Kidney capillary endothelial cell (primary cell): ENCODE measurements around the gene RAET1E.
"Not testable (repeated sequence)": the region's sequence is repeated elsewhere in the genome, so short reads cannot be mapped to it uniquely, and the experiment has no call there.

Experiments used
- DNase-seq: peaks from one replicate; pipeline ENCODE4 v3.0.0-alpha.2; 2018; ENCODE audit warnings: low spot score

RAET1E gene

GRCh38 chr6:149927025-149927424, 29.1 kb upstream of the RAET1E start:
- DNase-seq: not testable (repeated sequence)

GRCh38 chr6:149925974-149926777, 28.3 kb upstream of the RAET1E start:
- peak; percentile 76 for DNase-seq

GRCh38 chr6:149925253-149925973, 27.5 kb upstream of the RAET1E start:
- DNase-seq: no peak

GRCh38 chr6:149924933-149925252, 27.0 kb upstream of the RAET1E start:
- DNase-seq: no peak

- no peak for DNase-seq
These were observed 26.5 kb upstream of the RAET1E start for GRCh38 chr6:149924206-149924932.

GRCh38 chr6:149923327-149923986, 25.5 kb upstream of the RAET1E start:
- no peak for DNase-seq

- peak; percentile 85 for DNase-seq
These were observed 24.9 kb upstream of the RAET1E start, which contains the start of gene RAET1G for GRCh38 chr6:149922642-149923326. Gene RAET1G, minus strand, starts transcription at chr6:149923121. Its CDS starts 111 bp downstream, at chr6:149923010.

GRCh38 chr6:149922091-149922490, 24.2 kb upstream of the RAET1E start:
- DNase-seq: not testable (repeated sequence)

- DNase-seq: no peak
These were observed 23.4 kb upstream of the RAET1E start for GRCh38 chr6:149921361-149921760.

- no peak for DNase-seq
These were observed 21.9 kb upstream of the RAET1E start for GRCh38 chr6:149919834-149920225.

- DNase-seq: not testable (repeated sequence)
These were observed 21.4 kb upstream of the RAET1E start for GRCh38 chr6:149919126-149919833.

GRCh38 chr6:149918151-149918905, 20.4 kb upstream of the RAET1E start:
- no peak for DNase-seq

GRCh38 chr6:149917679-149918078, 19.8 kb upstream of the RAET1E start:
- DNase-seq: no peak

GRCh38 chr6:149915970-149916865, 18.3 kb upstream of the RAET1E start:
- no peak for DNase-seq

- DNase-seq: no peak
These were observed 15.8 kb upstream of the RAET1E start for GRCh38 chr6:149913540-149914240.

GRCh38 chr6:149913085-149913484, 15.2 kb upstream of the RAET1E start:
- DNase-seq: no peak

GRCh38 chr6:149912680-149913079, 14.8 kb upstream of the RAET1E start:
- not testable (repeated sequence) for DNase-seq

GRCh38 chr6:149910721-149911151, 12.8 kb upstream of the RAET1E start:
- no peak for DNase-seq
